Endodermal cell (in vitro differentiated cells): ENCODE results near the gene PPP2R3A. TPM values are rescaled to one million over a fixed set of nuclear protein-coding genes. Genes with fewer than 3 reads are reported as not detected.

Source experiments
- DNase-seq: peaks from one replicate; pipeline ENCODE4 v3.0.0-alpha.2; 2017
- H3K27ac ChIP-seq: 2 replicates; pipeline ENCODE4 v1.5.1; 2013; ENCODE audit warnings: mild to moderate bottlenecking, low read depth, low read length, moderate library complexity
- H3K27me3 ChIP-seq: 2 replicates; pipeline ENCODE4 v1.6.1; 2013; ENCODE audit warnings: mild to moderate bottlenecking, low read length, moderate library complexity; ENCODE audit not compliant: insufficient read depth, control insufficient read depth, poor library complexity, severe bottlenecking
- H3K36me3 ChIP-seq: 2 replicates; pipeline ENCODE4 v1.7.0; 2013; ENCODE audit warnings: mild to moderate bottlenecking, low read length, moderate library complexity; ENCODE audit not compliant: control insufficient read depth, insufficient read depth
- H3K4me1 ChIP-seq: one replicate; pipeline ENCODE4 v1.7.0; 2013; ENCODE audit warnings: low read length; ENCODE audit not compliant: control insufficient read depth, insufficient read depth
- H3K4me3 ChIP-seq: 2 replicates; pipeline ENCODE4 v1.5.1; 2013; ENCODE audit warnings: mild to moderate bottlenecking, low read length, moderate library complexity
- H3K9ac ChIP-seq: 2 replicates; pipeline ENCODE4 v1.6.1; 2013; ENCODE audit warnings: mild to moderate bottlenecking, low read length, moderate library complexity; ENCODE audit not compliant: poor library complexity, severe bottlenecking; ENCODE audit errors: extremely low read depth
- H3K9me3 ChIP-seq: 2 replicates; pipeline ENCODE4 v1.6.1; 2013; ENCODE audit warnings: mild to moderate bottlenecking, low read length, moderate library complexity; ENCODE audit not compliant: control insufficient read depth
- H3K27ac Mint-ChIP-seq: 2 replicates; pipeline ENCODE4 v1.8.0; 2020; ENCODE audit warnings: mixed read lengths
- H3K27me3 Mint-ChIP-seq: 2 replicates; pipeline ENCODE4 v1.8.0; 2021; ENCODE audit warnings: mild to moderate bottlenecking, mixed read lengths; ENCODE audit not compliant: insufficient read depth
- H3K36me3 Mint-ChIP-seq: 2 replicates; pipeline ENCODE4 v1.8.0; 2020; ENCODE audit warnings: low read depth, mixed read lengths
- H3K4me1 Mint-ChIP-seq: 2 replicates; pipeline ENCODE4 v1.8.0; 2020; ENCODE audit warnings: mixed read lengths
- H3K4me3 Mint-ChIP-seq: 2 replicates; pipeline ENCODE4 v1.8.0; 2020; ENCODE audit warnings: mild to moderate bottlenecking, moderate library complexity, mixed read lengths
- H3K9me3 Mint-ChIP-seq: 2 replicates; pipeline ENCODE4 v1.8.0; 2020; ENCODE audit warnings: mild to moderate bottlenecking, mixed read lengths
- WGBS, 2 experiments: methylation state at CpG; one replicate each; pipeline versions ENCODE4 v1.1.5 to v1.1.7; 2013; ENCODE audit warnings: missing lambda C conversion rate in 2 of 2, mixed read lengths in 1 of 2; ENCODE audit not compliant: insufficient coverage in 1 of 2, insufficient read length in 1 of 2; 5-methylcytosine and 5-hydroxymethylcytosine counted together
- total RNA-seq, 2 donors: library from RNA; stranded (reverse); fragmentation: NEBNext Ultra II Directional in 1 of 2; extraction: Animal tissue kit (Norgen Biotek cat#: 25700) in 1 of 2; gene quantifications; 2 replicates in 1 of 2; 3 replicates in 1 of 2; pipeline ENCODE4 v1.2.1, GENCODE V29; 2021
- TF ChIP-seq, protein P1 (sequence below): fragments of 200-600 bp; sonication (generic); conservative IDR thresholded peaks from 2 replicates; pipeline ENCODE4 v1.5.0; 2021; ENCODE audit warnings: antibody characterized with exemption, mild to moderate bottlenecking

Gene PPP2R3A
- total RNA-seq, 2 donors from 2014 or later = 12.5 to 16.5 TPM

DNA sequence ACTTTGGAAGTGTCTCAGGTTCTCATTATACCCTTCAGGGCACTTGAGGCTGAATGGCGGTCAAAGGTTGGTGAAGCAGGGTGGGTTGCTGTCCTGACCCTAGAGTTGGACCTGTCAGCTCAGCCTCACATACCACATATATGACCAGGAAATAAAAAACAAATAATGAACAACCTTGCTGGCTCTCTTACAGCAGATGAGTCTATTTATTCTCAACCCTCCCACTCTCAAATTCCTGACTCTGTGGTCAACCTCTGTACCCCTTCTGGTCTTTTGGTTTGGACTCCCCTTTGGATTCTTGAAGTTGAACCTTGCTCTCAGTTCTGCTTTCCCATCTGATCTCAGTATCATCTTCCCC is 16.9 kb downstream of the PPP2R3A start:
- H3K4me3 ChIP-seq = no peak overlapping the region
- no peaks in the 10 kb centered on the region for H3K36me3 ChIP-seq
- no peaks in the 10 kb centered on the region for H3K4me1 ChIP-seq
- TF ChIP-seq, protein P1, sequence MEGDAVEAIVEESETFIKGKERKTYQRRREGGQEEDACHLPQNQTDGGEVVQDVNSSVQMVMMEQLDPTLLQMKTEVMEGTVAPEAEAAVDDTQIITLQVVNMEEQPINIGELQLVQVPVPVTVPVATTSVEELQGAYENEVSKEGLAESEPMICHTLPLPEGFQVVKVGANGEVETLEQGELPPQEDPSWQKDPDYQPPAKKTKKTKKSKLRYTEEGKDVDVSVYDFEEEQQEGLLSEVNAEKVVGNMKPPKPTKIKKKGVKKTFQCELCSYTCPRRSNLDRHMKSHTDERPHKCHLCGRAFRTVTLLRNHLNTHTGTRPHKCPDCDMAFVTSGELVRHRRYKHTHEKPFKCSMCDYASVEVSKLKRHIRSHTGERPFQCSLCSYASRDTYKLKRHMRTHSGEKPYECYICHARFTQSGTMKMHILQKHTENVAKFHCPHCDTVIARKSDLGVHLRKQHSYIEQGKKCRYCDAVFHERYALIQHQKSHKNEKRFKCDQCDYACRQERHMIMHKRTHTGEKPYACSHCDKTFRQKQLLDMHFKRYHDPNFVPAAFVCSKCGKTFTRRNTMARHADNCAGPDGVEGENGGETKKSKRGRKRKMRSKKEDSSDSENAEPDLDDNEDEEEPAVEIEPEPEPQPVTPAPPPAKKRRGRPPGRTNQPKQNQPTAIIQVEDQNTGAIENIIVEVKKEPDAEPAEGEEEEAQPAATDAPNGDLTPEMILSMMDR = no peak
- no peaks in the 10 kb centered on the region for H3K4me1 Mint-ChIP-seq
- WGBS, 2 experiments = 85 to 86% methylated on average over 1 of the region's 1 CpG
- no peak overlapping the region for H3K27ac Mint-ChIP-seq
- no peak overlapping the region for H3K4me3 Mint-ChIP-seq
- peaks cover 11% of the 10 kb centered on the region for H3K9me3 ChIP-seq
- no peaks in the 10 kb centered on the region for H3K27me3 Mint-ChIP-seq
- DNase-seq = no peak
- H3K9me3 Mint-ChIP-seq = no peaks in the 10 kb centered on the region
- no peak overlapping the region for H3K27ac ChIP-seq
- no peaks in the 10 kb centered on the region for H3K27me3 ChIP-seq
- H3K36me3 Mint-ChIP-seq = no peaks in the 10 kb centered on the region
- no peak overlapping the region for H3K9ac ChIP-seq

DNA sequence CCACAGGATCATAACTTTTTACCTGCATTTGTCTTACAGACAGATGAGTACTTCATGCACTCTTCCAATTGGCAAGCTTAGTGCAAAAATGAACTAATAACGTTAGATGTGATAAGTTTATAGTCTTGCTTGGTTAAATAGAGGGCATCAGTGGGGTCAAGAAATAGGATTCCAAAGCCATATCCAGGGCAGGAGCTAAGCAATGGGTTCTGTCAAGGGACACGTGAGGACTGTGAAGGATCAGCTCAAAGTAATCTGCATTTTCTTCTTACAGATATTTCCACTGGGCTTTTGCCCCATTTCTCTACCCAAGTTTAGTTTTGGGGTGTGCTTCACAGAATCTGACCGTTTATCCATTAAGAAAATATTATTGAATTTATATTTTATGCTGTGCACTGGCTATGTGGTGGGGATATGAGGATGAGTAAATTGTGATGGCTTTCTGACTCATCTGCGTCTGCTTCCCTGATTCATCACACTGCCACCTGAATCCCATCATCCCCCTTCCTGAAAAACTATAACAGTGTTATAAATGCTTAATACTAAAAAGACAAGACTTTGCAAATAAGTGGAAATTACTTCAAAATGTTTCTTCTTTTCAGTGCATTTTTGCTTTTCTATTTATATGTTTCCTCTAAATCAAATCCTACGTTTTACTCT is 17.5 kb downstream of the PPP2R3A start:
- TF ChIP-seq, protein P1 = no peak
- Mint-ChIP-seq H3K36me3 (no peaks in the 10 kb centered on the region), H3K4me1 (no peaks in the 10 kb centered on the region), H3K27me3 (no peaks in the 10 kb centered on the region), H3K27ac (no peak overlapping the region), H3K4me3 (no peak overlapping the region), H3K9me3 (no peaks in the 10 kb centered on the region)
- Histone ChIP-seq H3K4me3 (no peak overlapping the region), H3K9me3 (peaks cover 11% of the 10 kb centered on the region), H3K9ac (no peak overlapping the region), H3K27ac (no peak overlapping the region), H3K4me1 (no peaks in the 10 kb centered on the region), H3K27me3 (no peaks in the 10 kb centered on the region), H3K36me3 (no peaks in the 10 kb centered on the region)
- WGBS, 2 experiments = 90 to 95% methylated on average over 3 of the region's 5 CpGs
- DNase-seq = no peak

DNA sequence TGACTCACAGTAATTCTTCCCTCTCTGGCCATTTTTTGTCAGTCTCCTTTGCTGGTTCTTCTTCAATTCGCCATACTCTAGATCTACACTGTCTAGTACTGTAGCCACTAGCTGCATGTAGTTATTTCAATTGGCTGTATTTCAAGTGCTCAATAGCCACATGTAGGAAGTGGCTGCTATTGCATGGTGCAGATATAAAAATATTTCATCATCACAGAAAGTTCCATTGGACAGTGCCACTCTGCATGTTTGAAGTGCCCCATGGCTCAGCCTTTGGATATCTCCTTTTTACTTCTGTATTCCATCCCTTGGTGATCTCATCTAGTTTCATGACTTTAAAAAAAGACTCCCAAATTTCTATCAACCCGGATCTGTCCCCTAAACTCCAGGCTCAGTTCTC is 22.1 kb downstream of the PPP2R3A start:
- H3K27me3 Mint-ChIP-seq = no peaks in the 10 kb centered on the region
- H3K9ac ChIP-seq = no peak overlapping the region
- peaks cover 11% of the 10 kb centered on the region for H3K9me3 ChIP-seq
- no peaks in the 10 kb centered on the region for H3K27me3 ChIP-seq
- peaks cover 8% of the 10 kb centered on the region for H3K4me1 Mint-ChIP-seq
- no peak overlapping the region for H3K27ac Mint-ChIP-seq
- H3K36me3 ChIP-seq = no peaks in the 10 kb centered on the region
- H3K4me3 Mint-ChIP-seq = no peak overlapping the region
- H3K27ac ChIP-seq = no peak overlapping the region
- DNase-seq = no peak
- TF ChIP-seq, protein P1 = no peak
- no peaks in the 10 kb centered on the region for H3K4me1 ChIP-seq
- 92 to 94% methylated on average over 2 of the region's 2 CpGs for WGBS, 2 experiments
- H3K9me3 Mint-ChIP-seq = no peaks in the 10 kb centered on the region
- H3K36me3 Mint-ChIP-seq = no peaks in the 10 kb centered on the region
- no peak overlapping the region for H3K4me3 ChIP-seq
